IPS DF 19.7 (cell line): ENCODE measurements around the gene TMC5.
"Not testable (repeated sequence)": the region's sequence is repeated elsewhere in the genome, so short reads cannot be mapped to it uniquely, and the experiment has no call there.

ENCODE experiments used
- DNase-seq: peaks from one replicate; pipeline ENCODE4 v3.0.0-alpha.2; 2013; ENCODE audit warnings: low read depth, low spot score

The TMC5 gene, protein sequence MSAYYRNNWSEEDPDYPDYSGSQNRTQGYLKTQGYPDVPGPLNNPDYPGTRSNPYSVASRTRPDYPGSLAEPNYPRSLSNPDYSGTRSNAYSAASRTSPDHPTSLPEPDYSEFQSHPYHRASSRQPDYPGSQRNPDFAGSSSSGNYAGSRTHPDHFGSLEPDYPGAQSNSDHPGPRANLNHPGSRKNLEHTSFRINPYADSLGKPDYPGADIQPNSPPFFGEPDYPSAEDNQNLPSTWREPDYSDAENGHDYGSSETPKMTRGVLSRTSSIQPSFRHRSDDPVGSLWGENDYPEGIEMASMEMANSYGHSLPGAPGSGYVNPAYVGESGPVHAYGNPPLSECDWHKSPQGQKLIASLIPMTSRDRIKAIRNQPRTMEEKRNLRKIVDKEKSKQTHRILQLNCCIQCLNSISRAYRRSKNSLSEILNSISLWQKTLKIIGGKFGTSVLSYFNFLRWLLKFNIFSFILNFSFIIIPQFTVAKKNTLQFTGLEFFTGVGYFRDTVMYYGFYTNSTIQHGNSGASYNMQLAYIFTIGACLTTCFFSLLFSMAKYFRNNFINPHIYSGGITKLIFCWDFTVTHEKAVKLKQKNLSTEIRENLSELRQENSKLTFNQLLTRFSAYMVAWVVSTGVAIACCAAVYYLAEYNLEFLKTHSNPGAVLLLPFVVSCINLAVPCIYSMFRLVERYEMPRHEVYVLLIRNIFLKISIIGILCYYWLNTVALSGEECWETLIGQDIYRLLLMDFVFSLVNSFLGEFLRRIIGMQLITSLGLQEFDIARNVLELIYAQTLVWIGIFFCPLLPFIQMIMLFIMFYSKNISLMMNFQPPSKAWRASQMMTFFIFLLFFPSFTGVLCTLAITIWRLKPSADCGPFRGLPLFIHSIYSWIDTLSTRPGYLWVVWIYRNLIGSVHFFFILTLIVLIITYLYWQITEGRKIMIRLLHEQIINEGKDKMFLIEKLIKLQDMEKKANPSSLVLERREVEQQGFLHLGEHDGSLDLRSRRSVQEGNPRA

DNA sequence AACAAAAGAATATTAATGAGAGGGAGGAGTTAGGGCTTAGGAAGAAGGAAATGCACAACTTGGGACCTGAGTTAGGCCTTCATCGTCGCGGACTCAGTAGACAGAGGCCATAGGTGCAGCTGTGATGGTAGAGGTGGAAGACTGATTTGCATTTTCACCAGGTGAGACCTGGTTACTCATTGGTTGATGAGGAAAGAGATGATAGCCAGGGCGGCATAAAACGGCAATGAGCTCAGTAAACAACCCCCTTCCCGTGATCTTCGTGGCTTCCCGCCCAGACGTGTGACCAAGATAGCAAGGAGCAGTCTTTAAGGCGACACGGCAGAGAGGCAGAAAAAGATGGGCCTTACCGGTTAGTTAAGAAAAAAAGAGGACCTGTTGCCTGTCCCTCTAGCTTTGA, at the start of gene TMC5:
TMC5 (plus strand) TSS at position 244 of the 400 bp plus-strand sequence. CDS start 22,156 bp downstream, outside the sequence.
- DNase-seq = no peak

DNA sequence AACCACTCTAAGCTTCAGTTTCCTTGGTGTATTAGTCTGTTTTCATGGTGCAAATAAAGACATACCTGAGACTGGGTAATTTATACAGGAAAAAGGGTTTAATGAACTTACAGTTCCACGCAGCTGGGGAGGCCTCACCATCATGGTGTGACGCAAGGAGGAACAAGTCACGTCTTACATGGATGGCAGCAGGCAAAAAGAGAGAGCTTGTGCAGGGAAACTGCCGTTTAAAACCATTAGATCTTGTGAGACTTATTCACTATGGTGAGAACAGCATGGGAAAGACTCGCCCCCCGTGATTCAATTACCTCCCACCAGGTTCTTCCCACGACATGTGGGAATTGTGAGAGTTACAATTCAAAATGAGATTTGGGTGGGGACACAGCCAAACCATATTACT, 45.1 kb upstream of the TMC5 start:
- not testable (repeated sequence) for DNase-seq

DNA sequence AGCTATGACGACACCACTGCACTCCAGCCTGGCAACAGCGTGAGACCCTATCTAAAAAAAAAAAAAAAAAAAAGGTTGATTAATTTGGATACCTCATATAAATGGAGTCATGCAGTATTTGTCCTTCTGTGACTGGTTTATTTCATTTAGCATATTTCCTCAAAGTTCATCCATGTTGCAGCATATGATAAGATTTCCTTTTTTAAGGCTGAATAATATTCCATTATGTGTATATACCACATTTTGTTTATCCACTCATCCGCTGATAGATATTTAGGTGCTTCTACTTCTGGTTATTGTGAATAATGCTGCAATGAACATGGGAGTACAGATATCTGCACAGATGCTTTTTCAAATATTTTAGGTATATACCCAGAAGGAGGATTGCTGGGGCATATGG, 43.3 kb upstream of the TMC5 start:
- no peak for DNase-seq

DNA sequence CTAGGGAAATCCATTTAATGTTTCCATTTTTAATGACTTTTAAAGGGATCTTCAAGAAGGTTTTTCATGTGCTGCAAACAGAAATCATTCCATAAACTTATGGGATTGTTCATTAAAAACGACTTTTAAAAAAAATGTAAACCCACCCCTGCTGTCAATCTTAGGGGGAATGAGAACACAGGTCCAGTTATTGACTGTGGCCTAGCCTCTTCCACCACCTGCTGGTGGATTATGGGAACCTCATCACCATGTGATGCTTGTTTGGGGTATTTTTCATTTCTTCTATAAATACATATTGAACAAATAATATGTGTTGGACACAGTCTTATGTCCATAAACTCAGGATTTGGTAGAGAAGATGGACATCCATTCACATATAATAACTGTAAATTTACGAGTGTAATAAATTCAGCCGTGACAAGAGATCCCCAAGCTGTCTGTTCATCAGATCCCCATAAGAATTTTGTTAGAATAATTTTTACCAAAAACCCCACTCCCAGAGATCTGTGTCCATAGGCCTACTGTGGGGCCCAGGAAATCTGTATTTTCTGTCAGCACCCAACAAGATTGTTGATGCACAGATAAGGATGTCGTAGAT, 42.0 kb upstream of the TMC5 start:
- no peak for DNase-seq

DNA sequence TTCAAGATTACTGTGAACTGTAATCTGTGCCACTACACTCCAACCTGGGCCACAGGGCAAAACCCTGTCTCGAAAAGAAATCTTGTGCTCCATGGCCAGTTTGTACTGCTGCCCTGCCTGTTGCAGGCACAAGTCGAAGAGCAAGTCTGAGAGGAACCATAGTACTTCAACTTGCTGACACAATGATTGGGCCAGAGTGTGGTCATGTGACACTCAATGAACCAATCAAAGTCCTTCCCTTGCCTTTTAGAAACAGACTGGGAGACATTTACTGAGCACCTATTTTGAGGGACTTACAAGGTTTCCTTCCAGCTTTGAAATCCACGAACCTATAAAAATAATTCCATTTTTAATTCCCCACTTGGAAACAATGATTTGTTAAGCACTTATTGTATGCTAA, 39.8 kb upstream of the TMC5 start:
- no peak for DNase-seq

DNA sequence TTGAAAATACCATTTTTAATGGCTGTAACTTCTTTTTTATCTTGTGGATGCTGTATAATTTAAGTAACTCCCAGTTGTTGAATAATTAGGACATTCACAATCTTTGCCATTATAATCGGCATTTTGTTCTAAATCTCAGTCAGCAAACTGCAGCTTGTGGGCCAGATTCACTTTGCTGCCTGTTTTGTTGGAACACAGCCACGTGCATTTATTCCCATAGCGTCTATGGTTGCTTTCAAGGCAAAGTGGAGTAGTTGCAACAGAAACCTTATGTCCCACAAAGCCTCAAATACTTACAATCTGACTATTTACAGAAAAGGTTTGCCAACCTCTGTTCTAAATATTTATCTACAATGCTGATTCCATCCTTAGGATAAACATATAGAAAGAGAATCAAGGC, 39.2 kb upstream of the TMC5 start:
- DNase-seq = no peak

DNA sequence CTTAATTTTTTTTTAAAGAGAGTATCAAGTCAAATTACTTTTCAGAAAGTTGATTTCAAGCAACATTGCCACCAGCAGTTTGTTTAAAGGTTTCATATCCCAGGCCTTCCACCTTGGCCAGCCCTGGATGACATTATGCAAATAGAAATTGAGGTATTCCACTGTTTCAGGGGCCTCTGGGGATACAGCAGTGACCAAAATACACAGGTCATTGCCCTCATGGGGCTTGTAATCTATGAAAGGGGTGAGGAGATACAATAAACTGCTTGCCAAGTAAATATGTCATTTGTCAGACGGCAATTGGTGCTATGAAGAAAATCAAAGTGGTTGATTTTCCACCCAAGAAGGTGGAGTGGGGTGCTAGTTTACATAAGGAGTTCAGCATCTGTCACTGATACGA, 37.8 kb upstream of the TMC5 start:
- no peak for DNase-seq

DNA sequence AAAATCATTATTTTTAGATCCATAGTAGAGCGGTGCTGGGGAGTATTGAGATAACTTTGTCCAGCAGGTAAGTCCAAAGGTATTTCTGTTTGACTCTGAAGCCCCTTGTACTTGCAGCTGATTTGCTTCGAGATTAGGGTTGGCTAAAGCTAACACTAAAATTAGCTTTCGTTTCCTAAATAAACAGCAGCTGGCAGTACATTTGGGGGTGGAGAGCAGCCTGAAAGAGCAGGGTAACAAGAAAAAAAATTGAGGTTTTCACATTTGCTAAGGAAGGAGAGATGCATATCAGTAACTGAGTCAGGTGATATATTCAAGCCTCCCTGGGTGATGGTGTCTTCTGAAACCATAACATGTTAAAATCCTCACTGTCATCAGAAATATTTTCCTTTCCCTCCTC, 37.4 kb upstream of the TMC5 start:
- DNase-seq = no peak

DNA sequence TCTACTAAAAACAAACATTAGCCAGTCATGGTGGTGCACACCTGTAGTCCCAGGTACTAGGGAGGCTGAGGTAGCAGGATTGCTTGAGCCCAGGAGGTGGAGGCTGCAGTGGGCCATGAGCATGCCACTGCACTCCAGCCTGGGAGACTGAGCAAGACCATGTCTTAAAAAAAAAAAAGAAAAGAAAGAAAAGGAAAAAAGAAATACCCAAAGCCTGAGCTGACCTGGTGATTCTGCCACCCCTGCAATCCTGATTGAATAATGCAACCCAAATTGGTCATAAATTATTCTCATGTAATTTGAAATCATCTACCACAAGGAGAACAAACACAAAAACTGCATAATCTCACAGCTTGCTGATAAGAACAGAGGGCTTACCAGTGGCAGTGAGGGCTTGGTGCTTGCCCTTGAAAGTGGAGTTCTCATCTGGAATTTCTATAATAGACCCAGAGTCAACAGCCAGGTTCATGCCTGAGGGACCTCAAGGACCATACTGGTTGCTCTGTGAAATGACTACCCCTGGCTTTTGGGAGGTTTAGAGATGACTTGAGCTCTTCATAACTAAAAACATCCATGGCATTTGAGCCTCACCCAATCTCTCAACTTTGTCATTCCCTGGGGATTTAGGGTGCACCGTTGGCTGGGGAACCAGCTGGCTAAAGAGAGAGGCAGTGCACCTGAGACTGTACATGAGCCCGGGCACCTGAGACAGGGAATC, 35.4 kb upstream of the TMC5 start:
- DNase-seq = no peak

DNA sequence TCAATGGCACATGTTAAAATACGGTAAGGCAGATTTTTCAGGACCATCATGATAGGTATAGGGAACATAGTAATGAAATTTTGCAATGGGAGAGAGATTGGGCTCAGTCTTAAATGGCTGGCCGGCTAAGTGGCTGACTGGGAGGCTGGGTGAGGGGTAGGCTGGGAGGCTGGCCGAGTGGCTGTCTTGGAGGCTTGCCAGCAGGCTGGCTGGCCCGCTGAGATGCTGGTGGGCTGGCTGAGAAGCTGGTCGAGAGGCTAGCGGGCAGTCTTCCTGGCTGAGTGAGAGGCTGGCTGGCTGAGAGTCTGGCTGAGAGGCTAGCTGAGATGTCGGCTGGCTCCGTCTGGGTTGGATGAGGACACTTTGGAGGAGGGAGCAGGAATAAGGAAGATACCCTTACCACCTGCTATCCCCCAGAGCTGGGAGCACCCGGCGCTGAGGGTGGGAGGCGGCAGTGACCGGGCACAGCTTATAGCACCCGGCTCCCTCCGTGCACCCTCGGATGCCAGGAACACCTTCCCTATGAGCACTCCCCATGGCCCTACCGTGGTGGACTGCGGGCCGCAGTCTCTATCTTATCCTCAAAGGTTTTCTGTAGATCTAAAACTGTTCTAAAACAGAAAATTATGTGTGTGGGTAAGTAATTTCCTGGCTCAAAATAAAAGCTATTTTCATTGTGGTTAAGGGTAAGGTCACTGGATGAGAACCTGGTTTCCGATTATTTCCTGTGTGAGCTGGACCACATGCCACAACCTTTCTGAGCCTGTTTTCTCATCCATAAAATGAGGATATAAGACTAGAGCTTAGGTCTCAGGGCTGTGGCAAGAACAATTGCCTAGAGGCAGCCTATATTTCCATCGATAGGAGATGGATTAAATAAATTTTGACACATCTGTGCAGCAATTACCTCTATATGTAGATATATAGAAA, 34.5 kb upstream of the TMC5 start:
- no peak for DNase-seq

DNA sequence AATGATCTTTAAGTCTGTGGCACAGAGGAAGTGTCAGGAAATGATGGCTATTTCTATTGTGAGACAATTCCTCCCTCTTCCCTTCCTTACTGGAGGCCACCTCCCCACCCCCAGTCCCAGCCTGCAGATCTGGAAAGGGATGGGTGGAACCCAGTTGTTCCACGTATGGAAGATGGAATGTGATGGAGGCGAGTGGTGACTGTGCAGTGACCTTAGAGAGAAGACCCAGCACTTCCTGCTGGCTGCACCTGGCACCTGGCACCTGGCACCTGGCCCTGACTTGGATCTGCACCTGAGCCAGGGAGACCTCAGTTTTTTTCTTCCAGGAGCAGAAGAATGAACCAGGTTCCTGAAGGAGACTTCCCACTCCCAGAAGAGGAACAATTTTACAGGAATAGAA, 33.0 kb upstream of the TMC5 start:
- DNase-seq = no peak

DNA sequence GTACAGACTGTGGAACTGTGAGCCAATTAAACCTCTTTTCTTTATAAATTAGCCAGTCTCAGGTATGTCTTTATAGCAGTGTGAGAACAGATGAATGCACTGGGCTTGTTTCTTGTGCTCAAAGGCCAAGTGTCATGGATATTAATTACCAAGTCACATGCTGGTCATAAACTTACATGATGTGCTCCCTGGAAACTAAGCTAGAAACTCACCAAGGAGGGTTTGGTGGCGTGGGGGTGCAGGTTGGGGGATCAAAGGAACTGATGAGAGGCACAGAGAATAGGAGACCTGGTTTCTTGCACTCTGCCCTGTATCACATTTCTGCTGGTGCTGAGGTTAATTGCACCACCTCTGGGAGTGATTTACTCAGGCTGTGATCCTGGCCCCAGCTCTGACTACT, 31.2 kb upstream of the TMC5 start:
- DNase-seq = no peak

DNA sequence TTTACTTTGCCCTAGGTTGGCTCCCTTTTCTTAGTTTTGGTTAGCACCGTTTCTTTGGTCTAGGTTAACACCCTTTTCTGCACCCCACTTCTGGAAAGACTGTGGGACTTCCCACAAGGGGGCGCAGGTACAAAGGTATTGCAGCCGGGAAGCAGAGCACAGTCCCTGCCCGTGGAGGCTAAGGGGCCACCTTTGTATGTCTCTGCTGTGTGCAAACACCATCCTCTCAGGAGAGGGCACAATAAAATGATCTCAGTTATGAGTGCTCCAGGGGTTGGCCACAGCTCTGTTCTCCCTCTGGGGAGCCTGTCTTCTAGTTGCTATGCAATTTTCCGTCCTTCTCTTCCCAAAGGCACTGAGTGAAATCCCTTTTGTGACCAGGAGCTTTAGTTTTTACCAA, 28.4 kb upstream of the TMC5 start:
- no peak for DNase-seq

DNA sequence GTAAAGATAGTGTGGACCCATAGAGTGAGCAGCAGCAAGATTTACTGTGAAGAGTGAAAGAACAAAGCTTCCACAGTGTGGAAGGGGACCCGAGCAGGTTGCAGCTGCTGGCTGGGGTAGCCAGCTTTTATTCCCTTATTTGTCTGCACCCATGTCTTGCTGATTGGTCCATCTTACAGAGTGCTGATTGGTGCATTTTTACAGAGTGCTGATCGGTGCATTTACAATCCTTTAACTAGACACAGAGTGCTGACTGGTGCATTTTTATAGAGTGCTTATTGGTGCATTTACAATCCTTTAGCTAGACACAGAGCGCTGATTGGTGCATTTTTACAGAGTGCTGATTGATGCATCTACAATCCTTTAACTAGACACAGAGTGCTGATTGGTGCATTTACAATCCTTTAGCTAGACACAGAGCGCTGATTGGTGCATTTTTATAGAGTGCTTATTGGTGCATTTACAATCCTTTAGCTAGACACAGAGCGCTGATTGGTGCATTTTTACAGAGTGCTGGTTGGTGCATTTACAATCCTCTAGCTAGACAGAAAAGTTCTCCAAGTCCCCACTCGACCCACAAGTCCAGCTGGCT, 26.4 kb upstream of the TMC5 start:
- DNase-seq = not testable (repeated sequence)

DNA sequence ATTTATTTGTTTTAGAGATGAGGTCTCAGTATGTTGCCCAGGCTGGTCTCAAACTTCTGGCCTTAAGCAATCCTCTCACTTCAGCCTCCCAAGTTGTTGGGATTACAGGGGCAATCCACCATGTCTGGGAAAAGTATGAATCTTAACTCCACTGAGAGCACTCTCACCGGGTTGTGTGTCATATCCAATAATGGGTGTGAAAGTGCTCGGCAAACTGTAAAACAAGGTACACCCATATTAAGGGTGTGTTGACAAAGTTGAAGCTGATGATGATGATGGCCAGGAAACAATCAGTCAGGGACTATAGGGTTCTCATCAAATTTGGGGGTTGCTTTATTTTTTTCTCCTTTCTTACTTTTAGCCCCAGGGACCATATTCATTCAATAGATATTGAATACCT, 25.3 kb upstream of the TMC5 start:
- DNase-seq = no peak

DNA sequence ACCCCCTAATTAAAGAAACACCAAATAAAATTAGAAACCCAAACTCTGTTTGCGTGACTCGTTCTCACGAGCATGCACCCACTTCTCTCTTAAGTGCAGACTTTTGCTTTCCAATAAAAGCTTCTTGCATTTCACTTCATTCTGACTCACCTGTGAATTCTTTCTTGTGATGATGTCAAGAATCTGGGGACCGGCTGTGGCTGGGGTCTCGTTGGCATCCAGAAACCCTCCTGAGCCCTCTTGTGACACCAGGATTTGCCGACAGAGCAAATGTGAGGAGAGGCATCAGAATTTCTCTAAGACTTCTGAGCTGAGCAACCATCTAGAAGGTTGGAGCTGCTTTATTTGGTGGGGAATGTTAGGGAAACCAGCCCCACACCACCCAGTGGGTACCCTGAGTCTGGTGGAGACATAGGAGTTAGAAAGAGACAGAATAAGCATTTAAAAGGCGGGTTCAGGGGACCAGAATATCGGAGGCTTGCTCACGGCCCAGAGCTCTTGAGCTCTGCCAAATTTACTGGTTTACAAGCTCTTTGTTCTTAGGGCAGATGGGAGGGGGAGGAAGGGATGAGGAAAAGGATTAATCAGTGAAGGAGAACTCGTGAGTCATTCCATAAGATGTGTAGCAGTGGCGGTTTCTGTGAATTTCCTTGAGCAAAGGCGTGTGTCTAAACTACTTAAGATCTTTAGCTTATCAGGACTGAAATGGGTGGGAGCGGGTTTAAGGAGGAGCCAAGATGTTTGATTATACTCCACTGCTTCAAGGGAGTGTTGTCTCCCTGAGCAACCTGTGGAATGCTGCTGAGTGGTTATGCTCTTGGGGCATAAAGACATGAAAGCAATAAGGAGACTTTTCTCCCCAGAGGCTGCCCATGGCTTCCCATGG, 24.2 kb upstream of the TMC5 start:
- DNase-seq = no peak

DNA sequence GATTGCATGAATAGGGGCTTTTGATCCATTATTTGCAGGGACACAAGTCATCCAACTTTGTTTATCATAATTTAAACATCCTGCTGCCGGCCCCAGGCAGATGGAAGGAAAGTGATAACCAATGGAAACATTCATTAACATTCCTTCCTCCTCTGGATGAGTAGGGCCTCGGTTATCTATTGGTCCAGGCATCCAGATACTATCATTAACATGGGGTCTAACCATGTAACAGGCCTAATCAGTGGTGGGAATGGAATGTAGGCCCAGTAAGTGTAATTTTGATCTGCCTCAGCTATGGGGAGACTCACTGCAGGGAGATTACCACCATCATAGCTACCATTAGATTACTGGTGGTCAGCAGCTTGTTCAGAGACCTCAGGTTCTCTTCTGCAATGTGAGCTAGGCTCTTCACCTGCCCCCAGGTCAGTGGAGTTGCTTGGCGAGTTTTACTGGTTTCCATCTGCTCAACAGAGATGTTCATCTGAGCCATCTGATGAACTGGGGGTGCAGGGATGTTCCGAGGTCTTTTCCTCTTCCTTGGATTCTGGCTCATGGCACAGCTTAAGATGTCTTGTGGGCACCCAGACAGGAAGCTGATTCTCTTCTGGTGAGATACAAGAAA, 21.9 kb upstream of the TMC5 start:
- DNase-seq = not testable (repeated sequence)

DNA sequence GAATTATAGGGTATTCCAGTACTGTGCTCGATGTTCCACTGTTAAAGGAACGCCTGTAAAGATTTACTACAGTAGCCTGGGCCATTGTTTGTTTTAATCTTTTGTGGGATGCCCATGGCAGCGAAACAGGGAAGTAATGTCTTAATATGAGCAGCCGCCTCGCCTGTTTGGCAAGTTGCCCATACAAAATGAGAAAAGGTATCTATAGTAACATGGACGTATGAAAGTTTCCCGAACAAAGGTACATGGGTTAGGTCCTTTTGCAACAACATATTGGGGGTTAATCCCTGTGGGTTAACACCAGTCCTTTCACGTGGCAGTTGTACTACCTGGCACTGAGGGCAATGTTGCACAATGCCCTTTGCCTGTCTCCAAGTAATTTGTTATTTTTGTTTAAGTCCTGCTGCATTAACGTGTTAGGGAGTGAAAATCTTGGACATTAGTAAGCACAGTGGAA, 21.1 kb upstream of the TMC5 start:
- DNase-seq = no peak
